ENCODE results near the gene F2RL2.

Gene F2RL2, protein sequence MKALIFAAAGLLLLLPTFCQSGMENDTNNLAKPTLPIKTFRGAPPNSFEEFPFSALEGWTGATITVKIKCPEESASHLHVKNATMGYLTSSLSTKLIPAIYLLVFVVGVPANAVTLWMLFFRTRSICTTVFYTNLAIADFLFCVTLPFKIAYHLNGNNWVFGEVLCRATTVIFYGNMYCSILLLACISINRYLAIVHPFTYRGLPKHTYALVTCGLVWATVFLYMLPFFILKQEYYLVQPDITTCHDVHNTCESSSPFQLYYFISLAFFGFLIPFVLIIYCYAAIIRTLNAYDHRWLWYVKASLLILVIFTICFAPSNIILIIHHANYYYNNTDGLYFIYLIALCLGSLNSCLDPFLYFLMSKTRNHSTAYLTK

DNA sequence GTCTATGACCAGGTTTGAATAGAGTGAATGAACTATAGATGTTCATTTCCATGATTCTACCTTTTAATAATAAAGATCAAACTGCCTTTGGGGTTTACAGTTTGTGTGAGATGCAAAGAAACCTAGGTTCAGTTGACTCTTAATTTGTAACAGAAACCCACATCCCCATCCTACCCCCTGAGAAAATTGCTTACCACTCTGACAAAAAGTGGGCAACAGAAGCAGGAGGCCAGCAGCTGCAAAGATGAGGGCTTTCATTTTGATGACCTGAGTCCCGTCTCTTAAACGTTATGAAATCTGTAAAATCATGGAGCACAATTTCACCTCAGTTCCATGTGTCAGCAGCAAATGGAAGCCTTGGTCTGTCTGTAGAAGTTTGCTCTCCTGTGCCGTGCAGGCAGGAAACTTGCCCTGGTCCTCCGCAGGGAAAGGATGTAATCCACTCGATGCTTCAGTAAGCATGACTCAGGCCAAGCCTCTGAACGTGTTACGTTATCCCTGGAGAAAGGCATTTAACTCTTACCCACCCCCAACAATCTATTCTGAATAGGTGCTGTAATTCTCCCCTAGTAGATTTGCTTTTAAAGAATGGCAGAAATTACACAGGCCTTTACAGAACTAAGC, at the start of gene F2RL2:
Gene F2RL2 (minus strand): TSS at position 431 of the 624 bp plus-strand sequence. CDS start 173 bp downstream, at position 258.
- DNase-seq: no peak

DNA sequence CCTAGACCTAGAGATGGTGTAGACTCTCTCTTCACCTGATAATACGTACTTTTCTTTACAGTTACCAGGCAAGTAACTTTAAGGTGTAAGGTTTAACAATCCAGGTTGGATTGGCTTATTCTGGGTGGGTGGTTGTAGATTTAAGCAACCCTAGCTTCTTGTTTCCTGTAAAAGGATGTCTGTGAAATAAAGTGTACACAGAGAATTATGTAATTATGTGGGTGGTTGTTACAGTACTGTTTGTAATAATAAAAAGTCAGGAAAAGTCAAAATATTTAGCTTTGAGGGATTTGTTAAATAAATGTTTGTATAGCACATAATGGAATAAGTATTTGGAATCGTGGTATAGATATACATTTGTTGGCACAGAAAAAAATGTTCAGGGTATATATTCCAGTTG, 49.0 kb upstream of the F2RL2 start:
- no peak for DNase-seq

DNA sequence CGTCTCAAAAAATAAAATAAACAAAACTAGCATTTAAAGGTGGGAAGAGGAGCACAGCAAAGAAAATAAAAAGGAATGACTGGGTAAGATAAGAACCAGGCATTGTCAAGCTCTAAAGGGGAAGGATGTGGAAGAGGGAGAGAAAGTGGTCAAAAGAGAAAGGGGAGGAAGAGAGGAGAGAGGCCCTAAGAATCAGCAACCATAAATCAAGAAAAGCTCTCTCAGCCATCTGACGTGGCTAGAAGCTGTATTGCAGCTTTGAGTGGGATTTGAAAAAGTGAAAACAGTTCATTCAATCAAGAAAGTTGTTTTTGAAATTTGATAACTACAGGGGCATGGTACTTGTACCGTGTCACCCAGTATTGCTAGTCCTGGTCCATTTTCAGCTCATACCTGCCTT, 47.3 kb upstream of the F2RL2 start:
- DNase-seq: no peak

DNA sequence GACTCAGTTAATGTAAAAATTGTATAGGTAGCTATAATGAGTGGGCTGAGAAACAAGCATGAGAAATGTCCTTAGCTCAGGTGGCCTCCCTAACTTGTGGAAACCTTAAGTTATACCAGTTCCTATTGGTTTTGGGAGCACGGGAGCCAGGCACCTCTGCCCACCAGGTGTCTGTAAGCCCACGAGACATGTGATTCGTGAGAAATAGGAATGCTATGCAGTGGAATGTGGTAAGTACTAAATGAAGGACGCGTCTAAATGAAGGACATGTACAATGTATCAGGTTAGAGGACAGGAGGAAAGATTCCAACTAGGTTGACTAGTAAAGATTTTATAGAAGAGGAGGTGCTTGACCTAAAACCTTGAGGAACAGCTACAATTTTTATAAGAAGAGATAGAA, 46.0 kb upstream of the F2RL2 start:
- no peak for DNase-seq

DNA sequence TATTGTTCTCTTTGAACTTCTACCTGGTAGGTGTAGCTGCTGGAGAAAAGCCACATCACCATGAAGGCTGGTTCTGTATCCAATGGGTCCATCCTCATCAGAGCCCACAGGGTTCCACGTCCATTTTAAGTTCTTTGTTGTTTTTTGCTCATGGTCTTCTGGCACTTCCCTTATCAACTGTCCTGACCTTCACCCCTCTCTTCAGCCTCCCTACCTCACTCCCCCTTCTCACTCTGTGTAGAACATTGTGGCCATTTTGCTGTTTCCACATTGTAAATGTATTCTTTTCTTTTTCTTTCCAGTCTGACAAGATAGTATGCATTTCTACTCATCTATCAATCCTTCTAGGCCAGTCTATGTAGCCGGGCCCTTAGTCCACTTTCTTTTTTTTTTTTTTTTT, 44.3 kb upstream of the F2RL2 start:
- no peak for DNase-seq

DNA sequence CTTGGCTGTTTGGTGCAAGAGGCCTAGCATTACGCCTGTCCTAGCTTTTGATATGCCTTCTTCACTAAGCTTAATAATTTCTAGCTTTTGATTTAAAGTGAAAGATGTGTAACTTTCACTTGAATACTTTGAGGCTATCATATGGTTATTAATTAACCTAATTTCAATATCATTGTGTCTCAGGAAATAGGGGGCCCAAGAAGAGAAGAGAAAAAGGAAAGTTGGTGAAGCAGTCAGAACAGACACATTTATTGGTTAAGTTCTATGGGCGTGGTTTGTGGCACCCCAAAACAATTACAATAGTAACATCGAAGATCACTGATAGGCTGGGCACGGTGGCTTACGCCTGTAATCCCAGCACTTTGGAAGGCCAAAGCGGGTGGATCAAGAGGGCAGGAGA, 40.9 kb upstream of the F2RL2 start:
- no peak for DNase-seq

DNA sequence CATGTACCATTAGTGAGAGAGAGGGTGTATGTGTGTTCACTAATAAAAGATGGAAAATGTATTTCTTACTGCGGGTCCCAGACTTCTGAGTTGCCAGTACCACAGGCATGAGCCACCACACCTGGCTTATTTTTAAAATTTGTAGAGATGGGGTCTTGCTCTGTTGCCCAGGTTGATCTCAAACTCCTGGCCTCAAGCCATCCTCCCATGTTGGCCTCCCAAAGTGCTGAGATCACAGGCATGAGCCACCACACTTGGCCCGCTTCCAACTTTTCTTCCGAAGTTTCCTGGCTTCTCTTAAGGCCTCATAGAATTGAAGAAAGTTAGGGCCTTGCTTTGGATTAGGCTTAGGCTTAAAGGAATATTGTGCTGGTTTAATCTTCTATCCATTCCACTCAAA, 40.4 kb upstream of the F2RL2 start:
- no peak for DNase-seq

DNA sequence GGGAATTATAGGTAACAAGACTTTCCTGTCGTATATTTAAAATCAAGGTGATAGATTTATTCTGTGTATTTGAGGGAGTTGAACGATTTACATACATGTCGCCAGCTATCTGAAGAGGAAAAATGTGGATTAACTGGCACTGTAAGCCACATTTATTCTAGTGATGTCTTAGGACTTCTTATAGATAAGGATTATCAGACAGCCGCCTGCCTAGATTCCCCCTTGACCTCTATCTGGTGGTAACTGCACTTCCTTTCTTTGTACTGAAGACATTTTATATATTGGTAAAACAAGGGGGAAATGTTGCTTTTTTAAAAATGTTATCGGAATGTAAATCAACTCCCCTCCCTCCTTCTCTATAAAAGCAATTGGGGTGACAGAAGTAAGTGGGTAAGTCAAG, 39.3 kb upstream of the F2RL2 start:
- no peak for DNase-seq

DNA sequence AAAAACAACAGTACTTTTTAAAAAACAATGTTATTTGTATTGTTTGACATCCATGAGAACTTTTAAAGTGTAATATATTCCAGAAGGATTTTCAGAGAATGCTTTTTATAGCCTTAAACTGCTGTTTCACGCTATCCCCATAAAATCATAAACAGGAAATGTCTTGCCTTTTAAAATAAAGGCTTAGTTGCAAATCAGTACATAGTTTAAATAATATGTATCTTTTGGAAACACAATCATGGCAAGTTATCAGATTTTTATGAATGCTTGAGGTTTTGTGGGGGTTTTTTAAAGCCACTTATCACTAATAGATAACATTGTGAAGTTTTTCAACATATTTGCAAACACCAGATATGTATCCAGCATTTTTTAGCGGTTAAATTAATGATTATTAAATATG, 37.2 kb upstream of the F2RL2 start:
- no peak for DNase-seq

DNA sequence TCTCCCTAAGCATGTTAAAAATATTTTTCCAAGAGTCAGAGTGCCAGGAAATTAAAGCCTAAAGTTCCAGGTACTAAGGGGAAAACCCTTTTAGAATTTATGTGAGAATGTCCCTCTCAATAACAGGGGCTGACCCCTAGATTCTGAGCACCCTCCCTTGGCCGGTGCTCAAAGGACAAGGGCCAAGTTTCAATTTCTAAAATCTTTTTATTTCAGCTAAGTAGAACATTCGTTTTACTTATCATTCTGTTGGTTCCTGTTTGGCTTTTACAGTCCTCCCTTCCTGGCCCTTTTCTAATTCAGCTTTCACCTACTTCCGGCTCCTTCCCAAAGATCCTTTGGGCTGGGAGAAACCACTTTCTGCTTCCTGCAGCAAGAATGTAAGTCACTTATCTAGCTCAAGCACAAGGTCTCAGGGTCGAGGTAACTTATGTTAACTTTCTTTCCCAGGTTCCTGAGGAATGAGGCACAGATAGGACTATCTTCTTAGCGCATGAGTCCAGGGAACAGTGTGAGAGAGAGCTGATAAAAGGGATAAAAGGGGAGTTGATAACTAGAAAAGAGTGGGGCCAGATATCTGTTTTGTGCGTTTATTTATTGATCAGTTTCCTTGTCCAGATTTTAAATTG, 34.6 kb upstream of the F2RL2 start:
- DNase-seq: no peak

DNA sequence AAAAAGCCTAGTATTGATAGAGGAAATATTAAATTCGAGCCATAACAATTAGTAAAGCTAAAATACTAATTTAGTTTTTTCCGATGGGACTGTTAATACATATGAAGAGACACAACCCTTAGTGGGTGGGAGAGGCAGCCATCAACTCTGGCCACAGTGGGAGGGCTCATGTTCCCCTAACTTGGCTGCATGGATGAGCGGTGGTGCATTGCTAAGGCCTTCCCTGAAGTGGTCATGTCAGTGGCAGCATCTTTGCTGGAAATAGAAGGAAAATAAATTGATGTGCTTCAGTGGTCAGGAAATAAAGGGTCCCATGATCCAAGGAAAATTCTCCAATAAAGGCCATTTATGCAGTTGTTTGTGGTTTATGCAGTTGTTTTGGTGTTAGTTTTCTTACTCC, 33.9 kb upstream of the F2RL2 start:
- DNase-seq: no peak

DNA sequence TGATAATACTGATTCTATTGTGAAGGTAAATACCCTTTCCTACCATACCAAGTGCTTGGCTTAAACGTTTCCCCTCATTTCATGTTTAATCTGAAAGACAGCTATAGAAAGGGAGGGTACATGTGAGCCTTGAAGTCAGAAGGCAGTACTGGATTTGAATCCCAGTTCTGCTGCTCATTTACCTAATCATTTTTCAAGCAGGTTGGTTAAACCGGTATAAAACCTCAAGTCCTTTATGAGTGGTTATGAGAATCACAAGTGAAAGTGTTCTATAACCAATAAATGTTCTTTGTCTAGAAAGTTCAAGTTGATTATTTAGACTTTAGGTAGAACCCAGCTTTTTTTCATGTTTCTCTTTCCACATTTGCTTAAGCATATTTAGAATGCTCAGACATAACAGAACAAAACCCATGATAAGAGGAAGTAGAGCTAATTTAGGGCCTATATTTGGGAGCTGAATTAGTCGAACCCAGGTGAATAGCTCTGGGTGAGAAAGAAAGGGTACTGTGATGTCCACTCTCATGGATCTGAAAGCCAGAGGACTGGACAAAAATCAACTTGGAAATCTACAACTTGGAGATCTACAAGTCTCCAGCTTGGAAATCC, 29.7 kb upstream of the F2RL2 start:
- DNase-seq: no peak

DNA sequence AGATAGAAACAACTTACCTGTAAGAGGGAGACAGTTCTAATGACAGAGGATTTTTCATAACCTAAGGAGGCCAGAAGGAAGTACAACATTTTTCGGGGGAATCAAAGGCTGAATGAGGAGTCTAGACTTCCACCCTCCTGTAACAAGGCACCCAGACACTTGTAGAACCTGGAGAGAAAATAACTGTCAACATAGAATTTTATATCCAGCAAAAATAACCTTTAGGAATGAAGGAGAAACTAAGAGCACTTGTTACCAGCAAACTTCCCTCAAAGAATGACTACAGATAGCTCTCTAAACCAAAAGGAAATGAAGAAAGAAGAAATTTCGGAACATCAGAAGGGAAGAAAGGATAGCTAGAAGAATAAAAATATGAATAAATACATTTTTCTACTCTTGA, 25.9 kb upstream of the F2RL2 start:
- DNase-seq: no peak

DNA sequence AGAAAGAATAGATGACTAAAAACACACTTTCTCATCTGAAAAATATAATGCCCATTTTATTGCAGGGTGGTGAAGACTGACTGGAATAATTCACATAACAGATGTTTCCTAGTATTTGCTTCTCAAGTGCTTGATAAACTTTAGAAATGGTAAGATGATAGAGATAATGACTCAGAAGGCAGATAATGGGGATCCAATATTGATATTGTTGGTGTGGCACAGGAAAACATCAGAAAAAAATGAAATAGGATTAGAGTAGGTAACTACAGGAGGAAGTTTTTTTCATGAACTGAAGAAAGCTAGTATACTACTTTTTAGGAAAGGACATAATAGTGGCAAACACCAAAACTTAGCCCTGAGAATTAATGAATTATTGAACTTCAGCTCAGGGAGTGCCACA, 20.2 kb upstream of the F2RL2 start:
- no peak for DNase-seq

DNA sequence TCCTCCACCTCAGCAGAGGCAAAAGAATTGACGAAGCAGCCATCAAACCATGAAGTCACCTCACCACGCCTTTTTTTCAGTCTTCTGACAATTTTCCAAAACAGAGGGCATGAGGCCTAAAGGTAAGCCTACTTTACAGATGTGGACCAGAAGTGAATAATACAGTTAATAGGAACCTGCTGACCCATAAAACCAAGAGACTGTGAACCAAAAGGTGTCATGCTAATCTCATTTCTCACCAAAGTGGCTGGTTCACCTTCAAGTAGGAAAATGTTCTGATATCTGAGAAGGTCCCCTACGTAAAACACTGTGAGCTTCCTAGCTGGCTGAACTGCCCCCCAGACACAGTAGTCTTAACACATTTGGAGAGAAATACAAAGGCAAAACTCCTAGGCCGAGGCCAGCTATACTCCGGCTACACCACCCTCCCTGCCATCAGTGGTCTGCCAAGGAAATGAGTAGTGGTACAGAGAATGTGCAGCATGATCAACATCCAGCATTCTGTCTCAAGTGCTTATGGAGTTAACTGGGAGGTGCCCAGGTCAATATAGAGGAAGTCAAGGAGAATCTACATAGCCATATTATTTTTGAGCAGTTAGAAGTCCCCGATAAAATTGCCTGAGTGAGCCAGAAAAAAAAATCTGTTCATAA, 19.3 kb upstream of the F2RL2 start:
- no peak for DNase-seq

DNA sequence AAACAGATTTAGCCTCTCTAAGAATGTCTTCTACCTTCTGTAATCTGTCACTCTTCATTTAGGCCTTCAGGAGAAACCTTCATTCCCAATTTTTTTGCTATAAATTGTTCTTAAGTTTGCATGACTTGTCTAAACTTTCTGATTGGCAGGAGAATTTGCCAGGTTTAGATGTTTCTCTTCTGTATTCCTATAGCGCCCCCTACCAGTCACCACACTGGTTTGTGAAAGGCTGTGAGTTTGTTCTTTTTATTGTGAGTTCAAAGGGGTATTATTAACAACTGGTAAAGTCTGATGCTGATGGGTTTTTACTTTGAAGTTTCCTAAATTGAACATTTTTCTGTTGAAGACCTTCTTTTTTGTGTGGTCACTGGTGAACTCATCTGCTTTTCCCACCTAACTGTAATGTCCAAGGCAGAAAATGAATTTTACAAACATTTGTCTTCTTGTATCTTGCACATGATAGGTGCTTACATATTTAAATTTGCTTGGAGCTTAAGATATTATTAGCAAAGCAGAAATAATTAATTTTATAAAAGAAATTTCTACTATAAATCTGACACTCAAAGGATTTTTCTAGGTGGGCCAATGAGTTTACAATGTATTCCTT, 18.4 kb upstream of the F2RL2 start:
- DNase-seq: no peak

DNA sequence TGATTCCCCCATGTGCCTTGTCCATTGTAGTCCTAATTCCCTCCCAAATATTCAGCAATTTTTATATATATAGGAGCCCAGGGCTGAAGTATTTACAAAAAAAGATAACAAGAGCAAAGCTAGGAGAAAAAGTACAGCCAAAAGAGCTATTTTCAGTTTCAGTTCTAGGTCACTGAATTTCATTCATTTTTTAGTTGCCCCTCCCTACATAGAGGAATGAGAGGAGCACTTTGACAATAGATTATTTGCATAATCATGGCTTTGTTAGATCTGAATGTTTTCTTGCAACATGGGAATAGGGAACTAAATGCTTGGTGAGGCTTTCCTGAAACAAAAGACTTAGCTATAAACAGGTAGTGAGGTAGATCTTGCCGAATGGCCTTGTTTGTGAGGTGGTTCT, 15.3 kb upstream of the F2RL2 start:
- DNase-seq: no peak

DNA sequence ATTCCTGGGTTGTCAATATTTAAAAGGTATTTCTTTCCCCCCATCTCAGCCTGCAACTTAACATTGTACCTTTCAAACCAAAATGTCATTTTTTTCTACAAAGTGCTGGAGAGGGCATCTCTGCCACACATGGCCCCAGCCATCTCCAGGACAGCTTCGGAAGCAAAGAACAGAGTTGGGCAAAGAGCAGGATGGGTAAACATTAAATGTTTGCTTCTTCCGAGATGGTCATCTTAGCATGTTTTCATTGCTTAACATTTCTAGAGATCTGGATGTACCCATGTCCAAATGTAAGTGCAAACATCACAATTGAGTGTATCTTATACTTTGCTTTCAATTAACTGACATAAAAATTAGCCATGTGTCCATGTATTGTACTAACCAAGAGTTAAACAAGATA, 14.3 kb upstream of the F2RL2 start:
- no peak for DNase-seq

DNA sequence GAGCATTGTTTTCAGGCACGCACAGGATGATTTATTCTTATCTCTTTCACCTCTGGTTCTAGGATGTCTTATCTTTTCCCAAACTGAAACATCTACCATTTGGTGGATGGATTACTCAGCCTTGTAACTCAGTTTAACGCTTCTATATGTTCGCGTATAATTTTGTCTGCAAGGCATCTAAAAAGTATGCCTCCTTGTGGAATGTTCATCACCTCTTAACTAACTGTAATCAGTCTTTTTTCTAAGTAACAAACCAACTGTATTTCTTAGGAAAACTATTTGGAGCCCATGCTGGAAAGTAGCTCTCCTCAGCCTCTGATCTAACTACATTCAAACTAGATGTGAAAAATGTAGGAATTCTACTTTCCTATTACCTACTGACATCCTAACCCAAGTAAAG, 11.5 kb upstream of the F2RL2 start:
- no peak for DNase-seq

DNA sequence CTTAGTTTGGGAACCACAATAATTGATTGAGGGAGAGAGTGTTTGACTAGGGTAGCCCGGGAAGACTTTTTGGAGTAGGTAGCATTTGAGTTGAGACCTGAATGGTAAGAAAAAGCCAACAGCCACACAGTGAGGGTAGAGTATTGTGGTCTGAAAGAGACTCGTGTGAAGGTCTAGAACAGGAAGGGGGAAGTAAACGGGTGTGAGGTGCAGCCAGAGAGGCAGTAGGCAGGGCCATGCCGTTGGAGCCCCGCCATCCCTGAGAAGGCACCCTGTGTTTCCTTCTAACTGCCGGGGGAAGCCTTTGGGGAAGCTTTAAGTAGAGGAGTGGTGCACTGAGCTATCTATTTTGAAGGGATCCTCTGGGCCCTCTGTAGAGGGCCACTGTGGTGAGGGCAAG, 3.5 kb upstream of the F2RL2 start:
- no peak for DNase-seq

DNA sequence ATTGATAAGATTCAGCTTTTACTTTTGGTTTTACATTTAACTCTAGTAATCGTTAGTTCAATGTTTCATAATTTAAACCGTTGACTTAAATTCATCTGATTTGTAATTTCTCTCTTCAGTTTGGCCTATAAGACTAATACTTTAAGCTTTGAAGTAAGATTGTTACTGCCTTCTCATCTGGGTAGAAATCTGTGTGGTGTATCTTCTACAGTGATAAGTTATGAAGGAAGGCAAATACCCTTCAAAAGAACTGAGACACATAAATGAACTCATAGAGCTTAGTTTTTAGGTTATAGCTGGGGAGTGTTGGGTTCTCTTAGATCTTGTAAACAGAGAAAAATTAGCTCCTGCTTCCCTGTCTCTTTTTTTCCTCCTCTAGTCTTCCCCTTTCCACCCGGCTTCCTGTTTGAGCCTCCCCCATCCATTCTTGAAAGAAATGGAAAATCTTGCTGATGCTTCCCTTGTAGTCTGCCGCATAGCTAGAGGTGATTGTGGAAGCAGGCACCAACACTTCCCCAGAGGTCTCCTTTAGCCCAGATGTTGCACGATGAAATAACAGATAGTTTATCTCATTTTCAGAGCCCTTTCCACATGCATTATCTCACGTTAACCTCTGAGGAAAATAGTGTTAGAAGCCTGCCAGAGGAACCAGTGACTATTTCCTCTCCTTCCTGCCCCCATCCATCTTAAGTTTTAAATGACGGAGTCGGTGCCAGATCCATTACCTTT, 2.0 kb upstream of the F2RL2 start:
- no peak for DNase-seq

DNA sequence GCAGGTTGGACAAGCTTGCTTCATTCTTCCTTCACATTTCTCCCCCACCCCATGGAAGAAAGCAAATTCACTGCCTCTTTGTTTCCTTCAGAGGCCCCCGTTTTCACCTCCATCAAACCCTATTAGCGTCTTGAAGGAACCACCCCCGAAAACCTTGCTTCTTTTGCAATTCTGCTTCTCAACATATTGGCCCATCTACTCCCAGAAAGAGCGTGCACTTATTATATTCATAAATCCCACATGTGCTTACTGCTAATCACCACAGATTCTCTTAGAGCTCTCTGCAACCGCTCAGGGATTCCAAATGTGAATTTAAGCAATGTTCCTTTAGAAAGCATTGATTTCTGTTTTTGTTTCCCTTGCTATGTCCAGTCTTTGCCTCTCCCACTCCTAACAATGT, 1.1 kb downstream of the F2RL2 start:
- DNase-seq: no peak

Measured in NCI-H774 (cell line).